Measurements from ENCODE around the gene METAP2.

GRCh38 chr12:95492462-95492861, 18.5 kb downstream of the METAP2 start:
- no peak for TF ChIP-seq CTCF (IDR thresholded peaks at IDR 0.05)
- TF ChIP-seq POLR2A (IDR thresholded peaks at IDR 0.05): no peak
